MCF 10A (cell line): ENCODE results near the gene OSMR. TPM values are rescaled to one million over a fixed set of nuclear protein-coding genes. Genes with fewer than 3 reads are reported as not detected.

Experiments
- BruUV-seq: library from RNA; stranded (reverse); fragments of 400-500 nt; replicated peaks from 2 replicates; lab custom pipeline; 2021; lab: Mats Ljungman, UMichigan
- CTCF ChIA-PET: fragments of 300-600 bp; sonication (Branson Sonifier 250); formaldehyde crosslinking; extraction: SDS; loops from one replicate; lab custom pipeline; 2021; ENCODE audit warnings: antibody characterized with exemption, inconsistent platforms; lab: Yijun Ruan, JAX
- POLR2A ChIA-PET: fragments of 300-600, 350-650 bp; sonication (Branson Sonifier 250); formaldehyde crosslinking; extraction: SDS; loops from one replicate; lab custom pipeline; 2020; ENCODE audit warnings: antibody characterized with exemption, inconsistent platforms; lab: Yijun Ruan, JAX
- DNase-seq: peaks from one replicate; pipeline ENCODE4 v3.0.0-alpha.2; 2018; ENCODE audit not compliant: unreplicated experiment
- H3K27ac Mint-ChIP-seq: one replicate; pipeline ENCODE4 v1.8.0; 2022; ENCODE audit warnings: mild to moderate bottlenecking, low read depth, mixed read lengths; ENCODE audit not compliant: unreplicated experiment
- H3K27me3 Mint-ChIP-seq: one replicate; pipeline ENCODE4 v1.8.0; 2022; ENCODE audit warnings: mixed read lengths; ENCODE audit not compliant: insufficient read depth, unreplicated experiment
- H3K36me3 Mint-ChIP-seq: one replicate; pipeline ENCODE4 v1.8.0; 2022; ENCODE audit warnings: mild to moderate bottlenecking, moderate library complexity, mixed read lengths; ENCODE audit not compliant: insufficient read depth, unreplicated experiment
- H3K4me1 Mint-ChIP-seq: one replicate; pipeline ENCODE4 v1.8.0; 2022; ENCODE audit warnings: mixed read lengths; ENCODE audit not compliant: insufficient read depth, unreplicated experiment
- H3K4me3 Mint-ChIP-seq: one replicate; pipeline ENCODE4 v1.8.0; 2022; ENCODE audit warnings: mild to moderate bottlenecking, moderate library complexity, mixed read lengths; ENCODE audit not compliant: unreplicated experiment
- H3K9me3 Mint-ChIP-seq: one replicate; pipeline ENCODE4 v1.8.0; 2022; ENCODE audit warnings: mixed read lengths; ENCODE audit not compliant: unreplicated experiment
- CTCF ChIP-seq: fragments of 200-600 bp; IDR thresholded peaks from one replicate; pipeline ENCODE4 v1.8.0; 2022; ENCODE audit warnings: antibody characterized with exemption, mild to moderate bottlenecking; ENCODE audit not compliant: unreplicated experiment
- intact Hi-C: fragments of 100-400 bp; cut with micrococcal nuclease; formaldehyde crosslinking; loops from 2 replicates; pipeline ENCODE4 v1.14.1; 2022
- total RNA-seq: library from RNA; stranded (reverse); gene quantifications from 2 replicates; pipeline ENCODE4 v1.2.3, GENCODE V29; 2022

Gene OSMR
- total RNA-seq, 1 experiment from 2014 or later = 89.1 TPM

DNA sequence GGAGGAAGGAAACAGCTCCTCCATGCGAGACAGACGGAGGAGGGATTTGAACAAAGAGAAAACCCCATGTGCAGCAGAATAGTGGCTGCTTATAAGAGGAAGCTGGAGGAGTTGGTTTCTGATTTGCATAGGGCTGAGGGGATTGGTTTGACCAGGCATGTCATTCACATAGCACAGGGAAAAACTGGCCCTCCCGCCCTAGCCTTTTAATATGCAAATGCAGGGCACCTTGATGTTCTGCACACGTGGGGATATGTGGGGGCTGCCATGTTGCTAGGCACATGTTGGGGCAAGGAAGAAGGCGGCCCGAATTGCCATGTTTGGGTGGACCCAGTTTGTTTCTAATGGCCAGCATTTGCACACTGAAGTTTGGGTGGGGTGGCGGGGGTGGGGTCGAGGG is 42.2 kb downstream of the OSMR start:
- H3K27me3 Mint-ChIP-seq = no peaks in the 10 kb centered on the region
- ChIA-PET POLR2A (interaction anchor here (1.3 kb wide), 1 partner anchor 16 kb away, joined by 3 read pairs; no protein-coding TSS in a partner anchor), CTCF (no interaction called here)
- TF ChIP-seq CTCF = no peak
- H3K36me3 Mint-ChIP-seq = peaks cover 76% of the 10 kb centered on the region
- BruUV-seq = no TSS peak
- no peaks in the 10 kb centered on the region for H3K9me3 Mint-ChIP-seq
- DNase-seq = no peak
- intact Hi-C loops = no loop called here
- H3K27ac Mint-ChIP-seq = no peak overlapping the region
- no peak overlapping the region for H3K4me3 Mint-ChIP-seq
- no peaks in the 10 kb centered on the region for H3K4me1 Mint-ChIP-seq

DNA sequence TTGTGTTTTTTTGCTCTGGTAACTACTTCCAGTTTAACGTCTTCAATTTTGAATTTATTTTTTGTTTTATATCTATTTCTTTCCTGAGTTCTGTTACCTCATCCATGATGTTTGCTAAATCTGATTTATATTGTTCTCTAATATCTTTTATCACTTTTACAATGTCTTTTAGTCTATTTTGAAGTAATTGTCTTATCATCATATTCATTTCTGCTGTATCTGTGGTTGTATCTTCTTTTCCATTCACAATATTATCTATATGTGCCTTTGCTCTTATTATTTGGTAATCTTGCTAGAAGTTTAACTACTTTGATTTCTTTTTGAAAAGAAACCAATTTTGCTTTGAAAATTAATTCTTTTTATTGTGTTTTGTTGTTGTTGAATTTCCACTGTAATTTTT is 43.6 kb downstream of the OSMR start:
- Mint-ChIP-seq H3K4me1 (no peaks in the 10 kb centered on the region), H3K36me3 (peaks cover 66% of the 10 kb centered on the region), H3K4me3 (no peak overlapping the region), H3K27me3 (no peaks in the 10 kb centered on the region), H3K9me3 (peaks cover 2% of the 10 kb centered on the region), H3K27ac (no peak overlapping the region)
- TF ChIP-seq CTCF = no peak
- ChIA-PET CTCF (interaction anchor here (1.2 kb wide), 1 partner anchor 33 kb away, joined by 4 read pairs; no protein-coding TSS in a partner anchor), POLR2A (no interaction called here)
- intact Hi-C loops = no loop called here
- no peak for DNase-seq
- no TSS peak for BruUV-seq

- no peak for TF ChIP-seq CTCF
- CTCF ChIA-PET = interaction anchor here (0.7 kb wide), 1 partner anchor 69 kb away, joined by 5 read pairs; no protein-coding TSS in a partner anchor
- no peaks in the 10 kb centered on the region for H3K4me1 Mint-ChIP-seq
- no peaks in the 10 kb centered on the region for H3K27me3 Mint-ChIP-seq
- intact Hi-C loops = no loop called here
- peaks cover 8% of the 10 kb centered on the region for H3K9me3 Mint-ChIP-seq
- no TSS peak for BruUV-seq
- H3K27ac Mint-ChIP-seq = no peak overlapping the region
- peaks cover 48% of the 10 kb centered on the region for H3K36me3 Mint-ChIP-seq
- no peak for DNase-seq
- POLR2A ChIA-PET = no interaction called here
- no peak overlapping the region for H3K4me3 Mint-ChIP-seq
Observed at GRCh38 chr5:38891563-38891962, 45.8 kb downstream of the OSMR start.

- peaks cover 40% of the 10 kb centered on the region for H3K36me3 Mint-ChIP-seq
- no peaks in the 10 kb centered on the region for H3K27me3 Mint-ChIP-seq
- BruUV-seq = no TSS peak
- intact Hi-C loops = no loop called here
- DNase-seq = no peak
- CTCF ChIA-PET = interaction anchor here (0.6 to 1.4 kb wide), 3 partner anchors 29 to 472 kb away, joined by 3 to 5 read pairs (median 3); no protein-coding TSS in a partner anchor
- no peak overlapping the region for H3K27ac Mint-ChIP-seq
- H3K9me3 Mint-ChIP-seq = peaks cover 10% of the 10 kb centered on the region
- POLR2A ChIA-PET = interaction anchor here (1.0 kb wide), 1 partner anchor 16 kb away, joined by 4 read pairs; no protein-coding TSS in a partner anchor
- no peak overlapping the region for H3K4me3 Mint-ChIP-seq
- H3K4me1 Mint-ChIP-seq = no peaks in the 10 kb centered on the region
- no peak for TF ChIP-seq CTCF
Observed at GRCh38 chr5:38892363-38892762, 46.6 kb downstream of the OSMR start.
